GM12891 (cell line): Measurements from ENCODE around the gene PSD.

Experiments
- POLR2A ChIP-seq: IDR thresholded peaks from 2 replicates; pipeline ENCODE4 v1.6.1; 2011; ENCODE audit warnings: low read depth, low read length, control low read depth
- POLR2AphosphoS5 ChIP-seq: IDR thresholded peaks from 2 replicates; pipeline ENCODE4 v1.6.1; 2011; ENCODE audit warnings: low read depth, low read length, control low read depth
- SPI1 ChIP-seq: IDR thresholded peaks from 2 replicates; pipeline ENCODE4 v1.6.1; 2011; ENCODE audit warnings: low read depth, low read length, control low read depth
- TAF1 ChIP-seq: IDR thresholded peaks from 2 replicates; pipeline ENCODE4 v1.6.1; 2011; ENCODE audit warnings: low read depth, low read length, control low read depth

GRCh38 chr10:102450374-102451104 is 32.0 kb upstream of the PSD start:
- TF ChIP-seq TAF1 (peak; percentile 69), POLR2A (peak; percentile 51), POLR2AphosphoS5 (0 out of 2 replicates have a peak, but pooled peaks have one; percentile 60), SPI1 (peak; percentile 15; the same call in 1 of the 2 replicates)
